Esophagus squamous epithelium (tissue), 5 donors: ENCODE results near the gene PRKN. TPM values are rescaled to one million over a fixed set of nuclear protein-coding genes. Genes with fewer than 3 reads are reported as not detected.

Experiments used
- DNase-seq: peaks from one replicate; lab custom pipeline; 2025; lab: John Stamatoyannopoulos, UW
- H3K27ac ChIP-seq, 4 donors: fragments of 200-600 bp; sonication (generic); one replicate each; pipeline ENCODE4 v1.5.1; 2016 to 2019; ENCODE audit warnings: mild to moderate bottlenecking in 1 of 4
- H3K27me3 ChIP-seq, 4 donors: fragments of 200-600 bp; sonication (generic); 1 replicate in 3 of 4; 2 replicates in 1 of 4; pipeline versions ENCODE4 v1.5.1 to v1.6.0; 2017 to 2021; ENCODE audit warnings: antibody characterized with exemption in 1 of 4
- H3K36me3 ChIP-seq, 3 donors: fragments of 200-600 bp; sonication (generic); one replicate each; pipeline ENCODE4 v1.5.1; 2016 to 2019
- H3K4me1 ChIP-seq, 3 donors: fragments of 200-600 bp; sonication (generic); one replicate each; pipeline ENCODE4 v1.5.1; 2017 to 2019
- H3K4me3 ChIP-seq, 4 donors: fragments of 200-600 bp; sonication (generic); 1 replicate in 3 of 4; 2 replicates in 1 of 4; pipeline ENCODE4 v1.5.1; 2016 to 2019; ENCODE audit warnings: mild to moderate bottlenecking in 2 of 4, moderate library complexity in 1 of 4
- H3K9me3 ChIP-seq, 3 donors: fragments of 200-600 bp; sonication (generic); one replicate each; pipeline ENCODE4 v1.5.1; 2016 to 2019
- CTCF ChIP-seq, 6 experiments: fragments of 450-650 bp in 4 of 6; fragments of 200-600 bp in 2 of 6; sonication (generic) in 2 of 6; IDR thresholded peaks; one replicate each; pipeline ENCODE4 v1.5.1; 2016 to 2019; ENCODE audit warnings: antibody characterized with exemption in 6 of 6, mild to moderate bottlenecking in 4 of 6, moderate library complexity in 4 of 6
- POLR2A ChIP-seq, 4 donors: fragments of 450-650 bp; IDR thresholded peaks; one replicate each; pipeline ENCODE4 v1.6.1; 2017; ENCODE audit warnings: antibody characterized with exemption in 4 of 4, mild to moderate bottlenecking in 4 of 4, moderate library complexity in 3 of 4
- WGBS, 2 donors: methylation state at CpG; one replicate each; pipeline ENCODE4 v1.1.5; 2018; 5-methylcytosine and 5-hydroxymethylcytosine counted together
- intact Hi-C: fragments of 100-400 bp; cut with DNase I; formaldehyde crosslinking; loops from one replicate; pipeline ENCODE4 v1.15.0; 2022
- total RNA-seq, 4 donors: library from RNA; depleted of rRNA; stranded (reverse); fragments of >200 nt; gene quantifications; one replicate each; pipeline ENCODE4 v1.1.0, GENCODE V29; 2016
- donor health status: DM: yes; HTN: yes; CAD: no.

Gene PRKN
- total RNA-seq, 4 donors from 2014 or later, result 0.70 to 5.5 (median 2.2) TPM

- no peak for DNase-seq
- intact Hi-C loops, result no loop called here
- WGBS, 2 donors, result 79 to 87% methylated on average over 1 of the region's 1 CpG
- Histone ChIP-seq H3K36me3 (no peaks in the 10 kb centered on the region), H3K4me3 (no peak overlapping the region), H3K27ac (no peak overlapping the region), H3K4me1 (no peaks in the 10 kb centered on the region), H3K27me3 (no peaks in the 10 kb centered on the region), H3K9me3 (no peaks in the 10 kb centered on the region)
- TF ChIP-seq POLR2A (IDR thresholded peaks at IDR 0.05) (no peak), CTCF (IDR thresholded peaks at IDR 0.05) (no peak)
These were observed 484.7 kb downstream of the PRKN start for GRCh38 chr6:162242915-162243314.

- H3K4me3 ChIP-seq, result no peak overlapping the region
- H3K36me3 ChIP-seq, result no peaks in the 10 kb centered on the region
- no peaks in the 10 kb centered on the region for H3K4me1 ChIP-seq
- WGBS, 2 donors, result 92 to 96% methylated on average over 9 of the region's 9 CpGs
- TF ChIP-seq POLR2A (IDR thresholded peaks at IDR 0.05) (no peak), CTCF (IDR thresholded peaks at IDR 0.05) (no peak)
- no peak for DNase-seq
- H3K9me3 ChIP-seq, result no peaks in the 10 kb centered on the region
- H3K27ac ChIP-seq, result no peak overlapping the region
- intact Hi-C loops, result no loop called here
- no peaks in the 10 kb centered on the region for H3K27me3 ChIP-seq
These were observed 488.2 kb downstream of the PRKN start for GRCh38 chr6:162239330-162239729.

- TF ChIP-seq CTCF (IDR thresholded peaks at IDR 0.05) (no peak), POLR2A (IDR thresholded peaks at IDR 0.05) (no peak)
- no peak for DNase-seq
These were observed 488.9 kb downstream of the PRKN start for GRCh38 chr6:162238675-162239074.

GRCh38 chr6:162237331-162237730, 490.2 kb downstream of the PRKN start:
- no peaks in the 10 kb centered on the region for H3K9me3 ChIP-seq
- no peaks in the 10 kb centered on the region for H3K27me3 ChIP-seq
- H3K36me3 ChIP-seq, result no peaks in the 10 kb centered on the region
- DNase-seq, result no peak
- H3K4me1 ChIP-seq, result no peaks in the 10 kb centered on the region
- no peak for TF ChIP-seq POLR2A (IDR thresholded peaks at IDR 0.05)
- no peak for TF ChIP-seq CTCF (IDR thresholded peaks at IDR 0.05)
- intact Hi-C loops, result no loop called here
- no peak overlapping the region for H3K27ac ChIP-seq
- H3K4me3 ChIP-seq, result no peak overlapping the region
- WGBS, 2 donors, result 60 to 72% methylated on average over 1 of the region's 1 CpG

More at GRCh38 chr6:162238675-162239074, 488.9 kb downstream of the PRKN start:
- 81 to 91% methylated on average over 8 of the region's 8 CpGs for WGBS, 2 donors
- H3K9me3 ChIP-seq, result no peaks in the 10 kb centered on the region
- H3K4me3 ChIP-seq, result no peak overlapping the region
- intact Hi-C loops, result no loop called here
- H3K27ac ChIP-seq, result no peak overlapping the region
- no peaks in the 10 kb centered on the region for H3K4me1 ChIP-seq
- no peaks in the 10 kb centered on the region for H3K36me3 ChIP-seq
- no peaks in the 10 kb centered on the region for H3K27me3 ChIP-seq

GRCh38 chr6:162234631-162235030, 492.9 kb downstream of the PRKN start:
- Histone ChIP-seq H3K4me3 (no peak overlapping the region), H3K4me1 (no peaks in the 10 kb centered on the region), H3K27ac (no peak overlapping the region), H3K27me3 (no peaks in the 10 kb centered on the region), H3K9me3 (no peaks in the 10 kb centered on the region), H3K36me3 (no peaks in the 10 kb centered on the region)
- no peak for DNase-seq
- intact Hi-C loops, result no loop called here
- TF ChIP-seq POLR2A (IDR thresholded peaks at IDR 0.05) (no peak), CTCF (IDR thresholded peaks at IDR 0.05) (no peak)
- WGBS, 2 donors, result 37 to 43% methylated on average over 2 of the region's 2 CpGs
